ENCODE data around the gene CD40LG. TPM values are rescaled to one million over a fixed set of nuclear protein-coding genes. Genes with fewer than 3 reads are reported as not detected.

Gene CD40LG
- total RNA-seq, 2 experiments from 2014 or later: 153 to 155 TPM

DNA sequence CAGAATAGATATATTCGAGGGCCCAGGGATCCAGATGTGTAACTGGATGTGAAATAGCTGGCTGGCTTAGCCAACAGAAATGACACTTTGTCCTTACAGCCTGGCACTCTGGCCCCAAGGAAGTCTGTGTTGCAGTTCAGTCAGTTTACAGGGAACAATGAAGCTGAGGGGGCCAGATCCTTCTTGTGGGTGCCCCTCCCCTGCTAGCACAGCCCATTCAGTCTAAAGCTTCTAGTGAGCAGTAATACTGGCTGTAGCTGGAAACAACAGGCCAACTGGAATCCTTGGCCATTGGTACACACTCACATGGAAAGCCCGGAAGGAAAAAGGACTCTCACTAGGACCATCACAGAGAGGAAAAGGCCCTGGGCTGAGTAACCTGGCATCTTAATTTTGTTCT is 22.7 kb upstream of the CD40LG start:
- intact Hi-C loops (cut with micrococcal nuclease): loop anchor here (5.0 kb wide), 1 partner anchor 38 kb away; no protein-coding TSS in a partner anchor
- H3K27ac Mint-ChIP-seq: peak overlapping the region; percentile 82
- H3K4me1 Mint-ChIP-seq (ENCODE audit: low read depth): peaks cover 86% of the 10 kb centered on the region
- no peak for DNase-seq
- H3K9me3 Mint-ChIP-seq: no peaks in the 10 kb centered on the region
- H3K27me3 Mint-ChIP-seq: no peaks in the 10 kb centered on the region
- no peaks in the 10 kb centered on the region for H3K36me3 Mint-ChIP-seq
- ChIA-PET POLR2A (interaction anchor here (1.1 to 7.7 kb wide), 5 partner anchors 8 to 41 kb away, joined by 3 to 61 read pairs (median 11); no protein-coding TSS in a partner anchor), CTCF (interaction anchor here (1.1 kb wide), 1 partner anchor 19 kb away, joined by 3 read pairs; no protein-coding TSS in a partner anchor)
- H3K4me3 Mint-ChIP-seq: no peak overlapping the region

DNA sequence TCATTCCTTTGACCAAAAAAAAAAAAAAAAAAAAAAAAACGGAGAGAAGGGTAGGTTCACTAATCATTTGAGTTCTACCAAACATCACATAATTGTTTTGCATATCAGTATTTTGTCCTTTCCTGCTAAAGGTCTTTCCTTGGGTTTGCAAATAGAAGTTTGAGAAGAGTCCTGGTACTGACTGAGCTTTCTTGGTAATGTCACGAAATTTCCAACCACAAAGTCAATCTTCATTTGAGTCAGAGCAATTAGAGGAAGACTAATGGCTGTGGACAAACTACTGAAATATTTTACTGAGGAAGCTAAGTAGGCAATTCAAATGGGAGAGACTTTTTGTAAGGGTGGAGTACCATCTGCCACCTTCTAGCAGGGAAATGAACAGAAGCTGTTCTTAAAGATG is 21.7 kb upstream of the CD40LG start:
- DNase-seq: no peak
- Mint-ChIP-seq H3K27ac (peak overlapping the region; percentile 82), H3K4me3 (no peak overlapping the region), H3K27me3 (no peaks in the 10 kb centered on the region), H3K36me3 (no peaks in the 10 kb centered on the region), H3K4me1 (ENCODE audit: low read depth) (peaks cover 89% of the 10 kb centered on the region), H3K9me3 (no peaks in the 10 kb centered on the region)
- ChIA-PET CTCF (interaction anchor here (1.0 to 1.2 kb wide), 4 partner anchors 9 to 65 kb away, joined by 3 to 4 read pairs (median 4); no protein-coding TSS in a partner anchor), POLR2A (interaction anchor here (0.7 to 7.7 kb wide), 8 partner anchors 9 to 32 kb away, joined by 3 to 61 read pairs (median 10); no protein-coding TSS in a partner anchor)
- intact Hi-C loops (cut with micrococcal nuclease): loop anchor here (2.0 to 5.0 kb wide), 2 partner anchors 21 to 39 kb away; no protein-coding TSS in a partner anchor

DNA sequence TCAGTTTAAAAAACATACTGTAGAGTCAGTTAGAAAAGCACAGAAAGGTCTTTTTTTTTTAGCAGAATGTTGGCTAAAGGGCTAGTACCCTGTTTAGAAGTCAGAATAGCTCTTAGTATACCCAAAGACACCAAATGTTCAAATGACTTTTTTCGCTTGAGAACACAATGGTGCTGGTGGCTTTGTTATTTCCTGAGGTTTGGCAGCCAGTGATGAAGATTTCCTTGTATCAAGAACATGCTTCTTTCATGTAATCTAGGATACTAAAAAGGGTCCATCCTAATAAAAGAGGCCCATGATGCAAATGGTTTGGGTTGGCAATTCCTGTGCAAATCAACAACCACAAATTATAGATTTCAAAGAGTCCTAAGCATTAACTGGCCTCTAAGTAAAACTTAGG is 21.1 kb upstream of the CD40LG start:
- H3K27ac Mint-ChIP-seq: peak overlapping the region; percentile 82
- peaks cover 87% of the 10 kb centered on the region for H3K4me1 Mint-ChIP-seq (ENCODE audit: low read depth)
- ChIA-PET POLR2A (interaction anchor here (1.0 to 7.7 kb wide), 11 partner anchors 9 to 62 kb away, joined by 3 to 61 read pairs (median 5); no protein-coding TSS in a partner anchor), CTCF (interaction anchor here (0.9 to 1.2 kb wide), 5 partner anchors 10 to 64 kb away, joined by 3 to 4 read pairs (median 3); no protein-coding TSS in a partner anchor)
- intact Hi-C loops (cut with micrococcal nuclease): loop anchor here (1.0 to 5.0 kb wide), 4 partner anchors 8 to 40 kb away; no protein-coding TSS in a partner anchor
- no peaks in the 10 kb centered on the region for H3K9me3 Mint-ChIP-seq
- H3K4me3 Mint-ChIP-seq: peak overlapping the region; percentile 29
- no peaks in the 10 kb centered on the region for H3K27me3 Mint-ChIP-seq
- no peaks in the 10 kb centered on the region for H3K36me3 Mint-ChIP-seq
- DNase-seq: no peak

DNA sequence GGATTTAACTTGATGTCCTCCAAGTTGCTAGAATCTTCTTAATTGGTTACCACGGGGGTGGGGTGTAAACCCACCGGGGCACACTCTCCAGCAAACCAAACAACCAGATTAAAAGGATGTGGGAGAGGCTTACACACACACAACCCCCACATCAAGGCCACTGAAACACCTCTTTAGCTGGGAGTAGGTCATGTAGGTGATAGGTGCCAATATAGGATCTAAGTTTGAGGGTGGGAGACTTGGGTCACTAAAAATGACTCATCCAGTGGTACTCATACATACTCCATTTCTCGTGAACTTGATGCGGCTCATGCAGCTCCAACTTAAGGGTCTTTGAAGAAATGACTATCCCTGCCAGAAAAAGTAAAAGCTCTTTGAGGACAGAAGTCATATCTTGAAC is 20.5 kb upstream of the CD40LG start:
- Mint-ChIP-seq H3K4me3 (peak overlapping the region; percentile 21), H3K27ac (peak overlapping the region; percentile 82), H3K36me3 (no peaks in the 10 kb centered on the region), H3K9me3 (no peaks in the 10 kb centered on the region), H3K4me1 (ENCODE audit: low read depth) (peaks cover 88% of the 10 kb centered on the region), H3K27me3 (no peaks in the 10 kb centered on the region)
- DNase-seq: peak; percentile 56
- CTCF ChIA-PET: interaction anchor here (0.9 to 1.3 kb wide), 4 partner anchors 18 to 50 kb away, joined by 3 to 4 read pairs (median 3); no protein-coding TSS in a partner anchor
- POLR2A ChIA-PET: interaction anchor here (1.0 to 7.7 kb wide), 11 partner anchors 8 to 61 kb away, joined by 3 to 61 read pairs (median 5); no protein-coding TSS in a partner anchor
- intact Hi-C loops (cut with micrococcal nuclease): loop anchor here (1.0 to 5.0 kb wide), 4 partner anchors 8 to 40 kb away; no protein-coding TSS in a partner anchor

DNA sequence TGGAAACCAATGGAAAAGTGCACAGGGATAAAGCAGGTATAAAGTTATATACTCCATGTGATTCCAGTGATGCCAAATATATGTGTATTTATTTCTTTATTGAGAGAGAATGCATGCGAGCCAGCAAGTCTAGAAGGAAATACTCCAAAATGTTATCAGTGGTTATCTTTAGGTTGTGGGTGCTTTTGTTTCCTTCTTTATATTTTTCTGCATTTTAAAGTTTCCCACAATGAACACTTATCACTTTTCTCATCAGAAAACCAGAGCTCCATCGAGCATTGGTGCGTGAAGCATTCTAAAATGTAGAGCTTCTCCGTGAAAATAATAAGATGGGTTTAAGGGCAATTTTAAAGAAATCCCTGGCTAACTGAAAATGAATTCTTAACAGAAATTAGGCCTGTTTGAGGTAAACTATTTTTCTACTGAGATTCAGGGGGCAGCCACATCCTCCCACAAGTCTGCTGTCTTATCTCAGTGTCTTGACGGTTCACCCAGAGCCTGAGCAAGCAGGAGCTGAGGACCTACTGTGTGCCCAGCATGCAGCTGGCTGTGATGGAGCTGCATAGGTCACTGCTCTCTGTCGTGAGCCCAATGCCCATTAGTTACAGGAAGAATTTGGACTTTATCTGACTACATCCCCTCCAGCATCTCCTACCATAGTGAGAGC is 18.7 kb upstream of the CD40LG start:
- POLR2A ChIA-PET: interaction anchor here (1.1 to 7.7 kb wide), 5 partner anchors 9 to 22 kb away, joined by 3 to 61 read pairs (median 5); no protein-coding TSS in a partner anchor
- no peaks in the 10 kb centered on the region for H3K36me3 Mint-ChIP-seq

DNA sequence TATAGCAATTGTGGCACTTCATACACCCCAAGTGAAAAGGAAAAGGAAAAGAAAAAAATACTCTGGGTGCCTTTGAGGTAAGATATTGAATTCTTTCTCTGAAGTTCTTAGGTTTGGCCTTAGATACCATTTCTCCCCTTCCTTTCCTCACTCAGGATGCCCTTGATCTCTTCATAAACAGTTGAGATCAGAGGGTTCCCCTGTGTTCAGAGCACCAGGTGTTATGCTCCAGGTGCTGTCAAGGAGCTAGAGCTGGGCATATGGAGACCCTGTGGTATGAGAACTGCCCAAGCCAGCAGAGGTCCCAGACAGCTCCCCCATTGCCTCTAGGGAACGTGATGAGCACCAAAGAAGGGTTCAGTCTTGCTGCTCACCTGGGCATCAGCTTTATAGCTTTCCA is 17.1 kb upstream of the CD40LG start:
- Mint-ChIP-seq H3K27me3 (no peaks in the 10 kb centered on the region), H3K27ac (peak overlapping the region; percentile 91), H3K9me3 (no peaks in the 10 kb centered on the region), H3K36me3 (no peaks in the 10 kb centered on the region), H3K4me3 (no peak overlapping the region), H3K4me1 (ENCODE audit: low read depth) (peaks cover 86% of the 10 kb centered on the region)
- ChIA-PET CTCF (no interaction called here), POLR2A (interaction anchor here (0.9 kb wide), 1 partner anchor 8 kb away, joined by 4 read pairs; no protein-coding TSS in a partner anchor)
- DNase-seq: no peak
- intact Hi-C loops (cut with micrococcal nuclease): no loop called here

More for the DNA sequence above, 18.7 kb upstream of the CD40LG start:
- peak overlapping the region; percentile 91 for H3K27ac Mint-ChIP-seq
- intact Hi-C loops (cut with micrococcal nuclease): loop anchor here (5.0 kb wide), 1 partner anchor 42 kb away; no protein-coding TSS in a partner anchor
- H3K27me3 Mint-ChIP-seq: no peaks in the 10 kb centered on the region
- no peaks in the 10 kb centered on the region for H3K9me3 Mint-ChIP-seq
- DNase-seq: no peak
- CTCF ChIA-PET: interaction anchor here (0.7 kb wide), 1 partner anchor 12 kb away, joined by 3 read pairs; no protein-coding TSS in a partner anchor
- peaks cover 88% of the 10 kb centered on the region for H3K4me1 Mint-ChIP-seq (ENCODE audit: low read depth)
- peak overlapping the region; percentile 41 for H3K4me3 Mint-ChIP-seq

DNA sequence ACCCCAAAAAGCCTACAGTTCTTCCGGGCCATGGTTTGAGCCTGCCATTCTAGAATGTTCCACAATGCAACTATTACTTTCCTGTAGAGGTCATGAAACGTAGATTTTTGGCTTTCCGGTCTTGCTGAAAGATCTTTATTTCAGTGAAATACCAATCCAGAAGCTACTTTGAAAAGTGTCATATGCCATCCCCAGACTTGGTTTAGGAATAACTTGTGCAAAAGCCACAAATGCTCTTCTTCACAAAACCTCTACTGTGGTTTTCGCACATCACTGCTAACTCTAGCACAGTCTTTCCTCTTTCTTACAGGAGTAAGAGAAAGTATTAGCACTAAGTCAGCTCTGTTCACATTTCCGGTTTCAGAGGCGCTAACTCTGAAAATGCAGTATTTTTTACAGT is 12.7 kb upstream of the CD40LG start:
- intact Hi-C loops (cut with micrococcal nuclease): loop anchor here (1.0 kb wide), 3 partner anchors 8 to 15 kb away; no protein-coding TSS in a partner anchor
- peak overlapping the region; percentile 91 for H3K27ac Mint-ChIP-seq
- peak overlapping the region; percentile 70 for H3K4me3 Mint-ChIP-seq
- no peaks in the 10 kb centered on the region for H3K9me3 Mint-ChIP-seq
- DNase-seq: no peak
- peaks cover 8% of the 10 kb centered on the region for H3K36me3 Mint-ChIP-seq
- peaks cover 80% of the 10 kb centered on the region for H3K4me1 Mint-ChIP-seq (ENCODE audit: low read depth)
- H3K27me3 Mint-ChIP-seq: no peaks in the 10 kb centered on the region
- ChIA-PET CTCF (interaction anchor here (0.9 to 1.3 kb wide), 4 partner anchors 16 to 58 kb away, joined by 3 to 4 read pairs (median 3); no protein-coding TSS in a partner anchor), POLR2A (interaction anchor here (0.6 to 3.4 kb wide), 10 partner anchors 9 to 144 kb away, joined by 3 to 22 read pairs (median 4); no protein-coding TSS in a partner anchor)

DNA sequence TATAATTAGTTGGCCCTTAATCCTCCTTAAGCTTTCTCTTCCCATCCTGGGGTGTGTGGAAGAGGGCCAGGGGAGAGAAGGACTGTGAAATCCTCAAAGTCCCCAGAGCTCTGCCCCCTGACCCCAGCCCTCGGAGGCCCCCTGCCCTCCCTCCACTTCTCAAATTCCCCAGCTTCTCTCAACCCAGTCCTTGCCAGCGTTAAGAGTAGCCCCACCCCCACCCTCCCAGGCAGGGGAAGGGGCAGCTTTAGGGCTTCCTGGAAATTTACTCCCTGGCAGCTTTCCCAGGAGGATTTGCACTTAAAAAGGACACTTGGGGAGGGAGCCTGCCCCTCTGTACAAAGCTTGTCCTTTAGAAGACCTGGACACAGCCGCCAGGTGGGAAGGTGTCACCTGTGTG is 11.8 kb upstream of the CD40LG start:
- intact Hi-C loops (cut with micrococcal nuclease): no loop called here
- H3K36me3 Mint-ChIP-seq: peaks cover 16% of the 10 kb centered on the region
- ChIA-PET CTCF (interaction anchor here (1.0 kb wide), 2 partner anchors 17 to 38 kb away, joined by 3 to 4 read pairs; no protein-coding TSS in a partner anchor), POLR2A (interaction anchor here (1.3 to 3.4 kb wide), 7 partner anchors 10 to 143 kb away, joined by 3 to 22 read pairs (median 6); no protein-coding TSS in a partner anchor)
- H3K27me3 Mint-ChIP-seq: no peaks in the 10 kb centered on the region
- DNase-seq: no peak
- H3K4me3 Mint-ChIP-seq: peak overlapping the region; percentile 70
- no peaks in the 10 kb centered on the region for H3K9me3 Mint-ChIP-seq
- H3K27ac Mint-ChIP-seq: peak overlapping the region; percentile 91
- H3K4me1 Mint-ChIP-seq (ENCODE audit: low read depth): peaks cover 73% of the 10 kb centered on the region

DNA sequence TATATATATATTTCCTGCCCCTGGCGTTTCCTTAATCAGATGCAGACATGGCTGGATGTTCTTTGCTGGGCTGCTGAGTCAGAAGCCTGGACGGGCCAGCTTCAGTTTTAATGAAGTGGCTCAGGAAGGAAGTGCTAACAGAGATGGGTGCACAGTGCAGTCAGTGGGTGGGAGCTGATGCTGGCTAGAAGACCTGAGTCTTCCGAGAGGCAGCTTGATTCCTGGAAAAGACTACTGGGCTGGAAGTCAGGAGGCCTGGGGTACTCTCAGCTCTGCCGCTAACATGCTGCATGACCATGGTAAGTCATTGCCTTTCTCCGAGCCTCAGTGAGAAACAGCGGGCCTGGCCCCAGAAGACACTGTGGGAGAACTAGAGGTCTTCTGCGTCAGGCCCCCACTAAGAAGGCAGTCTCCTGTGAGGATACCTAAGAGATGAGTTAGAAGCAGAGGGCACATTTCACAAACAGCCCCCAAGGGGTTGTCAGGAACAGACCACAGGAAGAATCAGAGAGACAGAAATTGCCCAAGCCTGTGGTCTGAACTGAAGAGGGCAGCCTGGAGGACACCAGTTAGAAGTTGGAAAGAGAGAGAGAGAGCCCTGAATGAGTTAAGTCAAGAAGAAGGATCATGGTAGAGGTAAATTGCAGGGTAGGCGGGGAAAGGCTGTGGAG is 8.3 kb upstream of the CD40LG start:
- peak overlapping the region; percentile 90 for H3K27ac Mint-ChIP-seq
- H3K4me3 Mint-ChIP-seq: peak overlapping the region; percentile 82
- H3K27me3 Mint-ChIP-seq: no peaks in the 10 kb centered on the region
- DNase-seq: peak; percentile 55
- no peaks in the 10 kb centered on the region for H3K9me3 Mint-ChIP-seq
- peaks cover 78% of the 10 kb centered on the region for H3K4me1 Mint-ChIP-seq (ENCODE audit: low read depth)
- intact Hi-C loops (cut with micrococcal nuclease): loop anchor here (1.0 kb wide), 1 partner anchor 8 kb away; no protein-coding TSS in a partner anchor
- ChIA-PET CTCF (interaction anchor here (1.0 to 1.1 kb wide), 2 partner anchors 13 to 55 kb away, joined by 3 read pairs; no protein-coding TSS in a partner anchor), POLR2A (interaction anchor here (0.6 to 3.9 kb wide), 11 partner anchors 9 to 26 kb away, joined by 3 to 27 read pairs (median 4); no protein-coding TSS in a partner anchor)
- H3K36me3 Mint-ChIP-seq: peaks cover 30% of the 10 kb centered on the region

DNA sequence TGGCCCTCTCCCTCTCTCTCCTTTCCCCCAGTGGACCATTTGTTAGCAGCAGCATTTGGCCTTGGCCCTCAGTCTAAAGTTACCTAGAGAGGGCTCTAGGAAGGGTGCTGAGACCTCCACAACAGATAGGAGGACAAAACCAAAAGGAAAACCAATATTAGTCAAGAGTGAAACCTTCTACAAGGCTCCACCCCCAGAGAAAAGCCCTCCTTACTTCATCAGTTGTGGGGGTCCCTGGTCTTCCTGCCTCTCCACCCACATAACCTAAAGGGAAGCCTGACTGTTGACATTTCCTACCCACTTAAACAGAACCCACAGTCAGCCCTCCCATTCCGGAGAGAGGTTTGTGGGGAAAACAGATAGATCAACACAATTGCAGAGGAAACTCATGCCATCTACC is 4.7 kb upstream of the CD40LG start:
- Mint-ChIP-seq H3K36me3 (peaks cover 33% of the 10 kb centered on the region), H3K4me3 (peak overlapping the region; percentile 36), H3K27ac (peak overlapping the region; percentile 90), H3K4me1 (ENCODE audit: low read depth) (peaks cover 73% of the 10 kb centered on the region), H3K27me3 (no peaks in the 10 kb centered on the region), H3K9me3 (no peaks in the 10 kb centered on the region)
- DNase-seq: no peak
- intact Hi-C loops (cut with micrococcal nuclease): no loop called here
- ChIA-PET POLR2A (no interaction called here), CTCF (no interaction called here)

DNA sequence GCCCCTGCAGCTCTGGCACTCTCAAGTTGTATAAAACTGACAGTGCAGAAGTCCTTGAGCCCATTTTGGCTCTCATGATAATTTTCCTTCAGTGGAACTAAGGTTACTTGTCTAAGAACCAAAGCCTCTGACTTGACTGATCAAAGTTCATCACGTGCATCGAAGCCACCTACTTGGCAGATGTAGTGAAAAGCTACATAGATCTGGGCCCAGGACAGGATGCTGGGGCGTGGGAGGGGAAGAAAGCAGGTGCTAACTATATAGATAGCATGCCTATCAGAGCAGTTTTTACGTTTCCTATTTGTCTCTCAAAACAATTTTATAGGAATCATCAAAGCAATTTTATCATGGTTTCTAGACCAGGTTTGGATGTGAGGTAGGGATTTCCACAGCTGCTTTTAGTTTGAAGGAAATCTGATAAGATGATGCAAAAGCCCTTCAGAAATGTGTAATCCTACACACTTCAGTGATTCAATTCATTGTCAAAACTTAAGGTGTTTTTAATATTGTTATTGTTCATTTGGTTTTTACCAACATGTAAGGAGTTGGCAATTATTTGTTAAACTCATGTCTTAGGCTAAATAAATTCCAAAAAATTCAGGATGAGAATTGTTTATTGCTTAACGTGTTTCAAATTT is 1.2 kb upstream of the CD40LG start:
- Mint-ChIP-seq H3K9me3 (no peaks in the 10 kb centered on the region), H3K4me1 (ENCODE audit: low read depth) (peaks cover 53% of the 10 kb centered on the region)

More for the DNA sequence above, 1.2 kb upstream of the CD40LG start:
- peaks cover 45% of the 10 kb centered on the region for H3K36me3 Mint-ChIP-seq
- ChIA-PET POLR2A (interaction anchor here (0.6 to 2.5 kb wide), 10 partner anchors 10 to 149 kb away, joined by 3 to 12 read pairs (median 4); partner anchors contain the start of gene HTATSF1), CTCF (interaction anchor here (1.2 kb wide), 1 partner anchor 12 kb away, joined by 3 read pairs; no protein-coding TSS in a partner anchor)
- peak; percentile 78 for DNase-seq
- peak overlapping the region; percentile 93 for H3K4me3 Mint-ChIP-seq
- intact Hi-C loops (cut with micrococcal nuclease): loop anchor here (1.0 to 5.0 kb wide), 9 partner anchors 7 to 131 kb away; no protein-coding TSS in a partner anchor
- no peaks in the 10 kb centered on the region for H3K27me3 Mint-ChIP-seq
- peak overlapping the region; percentile 99 for H3K27ac Mint-ChIP-seq
